NCI-H526 treated with DMSO at 0.1 percent for 48 hours (cell line): Measurements from ENCODE around the gene DOK4.

Experiments used
- DNase-seq: peaks from one replicate; lab custom pipeline; 2025; lab: John Stamatoyannopoulos, UW

The DOK4 gene

GRCh38 chr16:57477531-57478202, 8.6 kb downstream of the DOK4 start:
- no peak for DNase-seq

- DNase-seq: no peak
Observed at GRCh38 chr16:57476546-57477410, 9.5 kb downstream of the DOK4 start.

DNA sequence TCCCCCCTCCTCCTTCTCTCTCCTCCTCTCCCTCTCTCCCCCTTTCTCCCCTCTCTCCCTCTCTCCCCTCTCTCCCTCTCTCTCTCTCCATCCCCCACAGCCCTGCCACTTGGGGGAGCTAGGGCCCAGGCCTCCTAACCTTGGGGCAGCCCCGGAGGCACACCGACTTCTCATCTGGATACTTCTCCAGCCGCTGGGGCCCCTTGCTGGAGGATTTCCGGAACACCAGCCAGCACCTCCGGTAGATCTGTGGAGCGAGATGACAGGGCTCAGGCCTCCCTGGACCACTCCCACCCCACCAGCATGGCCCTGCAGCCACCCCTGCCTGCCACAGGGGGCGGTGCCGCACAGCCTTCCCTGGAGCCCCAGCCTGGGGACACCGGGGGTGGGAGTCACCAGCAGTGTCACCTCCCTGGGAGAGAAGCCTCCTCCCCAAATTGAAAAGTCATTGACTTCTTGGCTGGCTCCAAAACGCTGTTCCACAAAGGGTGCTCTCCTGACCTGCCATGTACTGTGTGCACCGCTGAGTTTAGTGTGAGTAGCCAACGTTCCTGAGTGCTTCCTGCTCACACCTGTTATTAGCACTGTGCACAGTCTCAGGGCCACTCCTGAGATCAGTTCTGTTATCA, 10.5 kb downstream of the DOK4 start:
- no peak for DNase-seq

DNA sequence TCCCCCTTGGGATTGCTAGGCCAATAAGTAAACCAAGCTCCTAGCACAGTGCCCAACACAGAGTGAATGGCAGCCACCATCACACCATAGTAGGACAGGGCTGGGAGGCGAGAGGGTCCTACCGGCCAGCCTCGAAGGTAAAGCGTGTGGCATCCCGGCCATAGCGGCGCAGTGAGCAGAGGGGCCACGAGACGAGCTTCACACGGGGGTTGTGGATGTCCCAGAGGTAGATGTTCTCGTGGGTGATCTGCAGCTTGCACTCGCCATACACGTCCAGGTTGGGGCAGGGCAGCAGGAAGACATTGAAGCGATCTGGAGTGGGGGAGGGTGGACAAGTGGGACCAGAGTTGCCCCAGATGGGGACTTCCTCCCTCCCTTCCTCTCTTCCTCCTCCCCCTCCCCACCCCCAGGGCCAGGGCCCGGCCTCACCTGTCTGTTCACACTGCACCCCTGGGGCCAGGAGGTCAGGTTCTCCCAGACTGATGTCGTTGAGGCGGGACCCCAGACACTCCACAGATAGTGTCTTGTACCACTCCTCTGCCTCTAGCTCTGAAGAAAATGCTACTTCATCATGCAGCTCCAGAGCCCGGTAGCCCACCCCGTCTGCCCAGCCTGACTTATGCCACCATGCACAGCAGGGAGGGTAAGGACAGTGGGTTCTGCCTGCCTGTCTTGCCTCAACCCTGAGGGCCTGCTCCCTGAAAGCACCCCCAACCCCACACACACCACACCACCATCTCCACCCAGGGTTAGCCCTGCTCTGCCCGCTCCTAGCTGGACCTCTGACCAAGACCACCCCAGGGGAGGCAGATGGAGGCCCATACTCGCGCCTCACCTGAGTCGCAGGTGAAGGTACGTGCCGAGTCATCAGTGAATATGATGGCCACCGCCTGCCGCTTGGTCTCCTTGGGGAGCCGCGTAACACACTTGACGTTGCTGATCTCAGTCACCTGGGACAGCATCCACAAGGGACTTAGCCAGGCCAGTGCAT, 11.3 kb downstream of the DOK4 start:
- DNase-seq: no peak

GRCh38 chr16:57473906-57474305, 12.4 kb downstream of the DOK4 start:
- no peak for DNase-seq

GRCh38 chr16:57473176-57473840, 13.0 kb downstream of the DOK4 start:
- no peak for DNase-seq

GRCh38 chr16:57472665-57473060, 13.6 kb downstream of the DOK4 start:
- DNase-seq: no peak

DNA sequence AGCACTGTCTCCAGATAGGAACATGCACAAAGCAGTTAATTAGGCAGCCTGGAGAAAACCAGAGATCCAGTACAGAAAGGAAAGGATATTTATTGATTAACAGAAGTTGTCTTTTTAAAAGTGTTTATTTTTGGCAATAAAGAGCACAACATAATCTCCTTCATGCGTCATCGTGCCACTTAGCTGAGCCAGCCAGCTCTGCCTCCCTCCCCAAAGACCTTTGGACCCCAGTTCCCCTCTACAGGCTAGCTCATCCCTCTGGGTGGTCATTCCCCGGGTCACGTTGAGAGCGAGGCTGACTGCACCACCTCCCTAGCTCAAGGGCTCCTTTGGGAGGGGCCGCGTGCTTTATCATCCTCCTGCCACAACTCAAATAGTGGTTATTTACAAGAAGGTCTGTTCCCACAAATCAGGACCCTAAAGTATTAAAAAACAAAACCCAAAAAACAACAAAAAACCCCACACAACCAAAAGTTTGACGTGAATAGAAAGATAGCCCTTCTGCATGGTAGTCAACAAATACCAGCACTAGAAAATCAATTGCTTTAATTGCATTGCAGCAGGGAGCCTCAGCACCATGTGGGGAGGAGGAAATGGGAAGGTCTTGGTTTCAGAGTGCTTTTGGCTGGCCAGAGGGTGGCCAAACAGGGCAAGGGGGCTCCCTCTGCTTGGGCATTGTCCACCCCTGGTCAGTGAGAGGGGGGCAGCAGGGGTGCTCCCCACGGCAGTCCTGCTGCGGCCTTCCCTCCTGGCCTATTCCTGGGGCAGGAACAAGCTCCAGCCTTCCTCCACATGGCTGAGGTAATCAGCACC, 14.2 kb downstream of the DOK4 start:
- no peak for DNase-seq

DNA sequence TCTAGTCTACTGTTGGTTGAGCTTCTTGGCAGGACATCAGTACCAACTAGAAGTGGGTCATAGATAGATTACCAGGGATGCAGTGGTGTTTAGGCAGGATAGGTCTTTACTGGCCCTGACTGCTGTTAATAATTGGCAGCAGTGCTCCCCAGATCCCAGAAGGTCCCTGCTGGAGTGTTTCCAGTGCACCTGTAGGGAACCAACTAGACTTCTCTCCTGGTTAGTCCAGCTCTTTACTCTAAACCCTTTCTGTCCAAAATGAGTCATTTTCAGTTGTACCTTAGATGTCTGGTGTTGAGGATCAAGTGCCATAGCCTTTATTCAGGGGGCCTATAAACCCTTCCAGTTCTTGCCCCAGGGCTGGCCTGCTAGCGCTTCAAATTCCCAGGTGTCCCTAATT, 15.1 kb downstream of the DOK4 start:
- DNase-seq: no peak

DNA sequence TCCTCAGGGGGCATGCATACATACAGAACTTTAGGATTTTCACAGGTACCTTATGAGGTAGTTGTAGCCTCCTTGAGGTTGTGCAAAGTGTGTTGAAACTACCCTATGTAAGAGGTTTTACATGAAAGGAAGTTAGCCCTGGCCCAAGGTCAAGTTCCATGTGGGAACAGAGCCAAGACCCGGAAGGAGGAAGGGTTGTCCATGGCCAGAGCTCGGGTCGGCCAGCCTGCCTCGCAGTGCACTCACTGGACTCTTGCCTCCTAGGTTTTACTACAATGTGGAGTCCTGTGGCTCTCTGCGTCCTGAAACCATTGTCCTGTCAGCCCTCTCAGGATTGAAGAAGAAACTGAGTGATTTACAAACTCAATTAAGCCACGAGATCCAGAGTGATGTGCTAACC, 15.6 kb downstream of the DOK4 start:
- no peak for DNase-seq

- DNase-seq: no peak
Observed at GRCh38 chr16:57469917-57470470, 16.3 kb downstream of the DOK4 start.

GRCh38 chr16:57469046-57469445, 17.2 kb downstream of the DOK4 start:
- no peak for DNase-seq

GRCh38 chr16:57468346-57468745, 17.9 kb downstream of the DOK4 start:
- no peak for DNase-seq

DNA sequence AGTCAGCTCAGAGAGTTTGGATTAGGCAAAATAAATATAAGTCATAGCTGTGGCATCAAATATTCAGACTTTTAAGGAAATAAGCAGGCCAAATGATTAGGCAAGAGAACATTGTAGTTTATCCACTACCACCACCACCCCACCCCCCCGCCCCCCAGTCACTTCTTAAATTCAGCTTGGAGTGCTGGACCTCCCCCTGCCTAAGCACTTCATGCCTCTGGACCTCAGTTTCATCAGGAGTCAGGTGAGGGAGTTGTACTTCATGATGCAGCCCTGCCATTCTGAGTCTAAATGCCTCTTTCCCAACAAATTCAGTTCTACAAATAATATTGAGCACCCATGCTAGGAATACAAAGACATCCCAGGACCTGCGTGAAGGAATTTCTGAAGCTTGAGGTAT, 21.8 kb downstream of the DOK4 start:
- no peak for DNase-seq

DNA sequence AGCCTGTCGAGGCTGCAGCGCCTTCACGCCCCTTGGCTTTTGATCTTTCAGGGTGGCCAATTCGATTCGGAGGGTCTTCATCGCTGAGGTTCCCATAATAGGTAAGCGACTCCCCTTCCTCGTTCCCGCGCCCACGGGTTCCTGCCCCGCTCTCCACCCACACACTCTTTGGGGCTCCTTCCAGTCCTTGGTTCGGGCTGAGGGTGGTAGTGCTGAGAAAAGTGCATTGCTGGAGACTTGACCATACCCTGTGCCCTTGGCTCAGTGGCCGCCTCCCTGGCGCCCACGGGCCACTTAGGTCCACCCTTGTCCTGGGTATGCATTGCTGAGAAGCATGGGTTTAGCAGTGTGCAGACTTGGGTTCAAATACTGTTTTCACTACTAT, 23.3 kb downstream of the DOK4 start:
- no peak for DNase-seq

DNA sequence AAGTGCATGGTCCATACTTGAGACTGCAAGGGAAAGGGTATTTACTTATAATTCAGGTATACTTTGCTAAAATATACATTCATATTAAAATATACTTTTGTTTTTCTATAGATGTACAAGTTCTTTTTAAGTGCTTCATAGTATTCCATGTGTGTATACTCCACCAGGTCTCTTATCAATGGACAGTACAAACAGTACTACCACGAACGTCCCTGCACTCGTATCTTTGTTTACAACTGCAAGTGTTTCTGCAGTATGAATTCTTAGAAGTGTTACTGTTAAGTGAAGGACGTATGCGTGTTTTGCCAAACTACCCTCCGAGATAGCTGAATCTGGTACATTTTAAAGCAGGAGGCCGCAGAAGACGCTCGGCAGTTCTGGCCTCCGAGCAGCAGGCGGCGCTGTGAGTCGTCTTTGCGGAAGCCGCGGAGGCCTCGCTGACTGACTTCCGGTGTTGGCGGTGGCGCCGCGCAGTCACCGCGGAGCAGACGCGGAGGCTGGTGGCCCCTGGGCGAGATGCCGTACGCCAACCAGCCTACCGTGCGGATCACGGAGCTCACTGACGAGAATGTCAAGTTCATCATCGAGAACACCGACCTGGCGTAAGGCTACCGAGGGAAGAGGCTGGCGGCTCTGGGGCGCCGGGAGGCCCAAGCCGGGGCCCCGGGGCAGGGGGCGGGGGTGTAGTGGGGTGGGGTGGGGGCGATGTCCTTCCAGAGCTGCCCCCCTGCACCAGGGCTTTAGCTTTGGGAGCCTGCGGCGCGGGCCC, 23.9 kb downstream of the DOK4 start, which contains the start of gene POLR2C:
POLR2C (plus strand) TSS at position 471 of the 769 bp plus-strand sequence; CDS start at position 517, 46 bp downstream.
- DNase-seq: peak; percentile 25

DNA sequence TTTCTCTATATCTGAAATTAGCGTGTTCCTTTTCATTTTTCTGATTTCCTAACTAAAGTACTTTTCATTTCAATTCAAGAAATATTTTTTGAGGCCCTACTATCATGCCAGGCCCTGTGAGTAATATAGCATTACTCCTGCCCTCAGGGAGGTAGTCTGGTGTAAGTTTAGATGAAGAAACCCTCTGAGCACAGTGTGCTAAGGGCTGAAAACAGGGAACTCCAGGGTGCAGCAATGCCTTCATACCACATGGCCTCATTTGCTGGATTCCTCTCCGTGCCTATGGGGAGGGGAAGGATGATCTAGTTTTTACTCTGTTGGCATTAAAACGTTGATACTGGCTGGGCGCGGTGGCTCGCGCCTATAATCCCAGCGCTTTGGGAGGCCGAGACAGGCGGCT, 34.3 kb downstream of the DOK4 start:
- no peak for DNase-seq

GRCh38 chr16:57447186-57447962, 38.9 kb downstream of the DOK4 start, which contains the start of the genes CIAPIN1 and COQ9:
TSS of gene CIAPIN1 (minus strand) at chr16:57447385. CDS start at chr16:57440928, 6,457 bp downstream.
TSS of gene COQ9 (plus strand) at chr16:57447479. CDS start at chr16:57447506, 27 bp downstream.
- peak; percentile 47 for DNase-seq
